Measurements from ENCODE around the gene TLR10.
"Not testable (repeated sequence)": the region's sequence is repeated elsewhere in the genome, so short reads cannot be mapped to it uniquely, and the experiment has no call there.

Gene TLR10

GRCh38 chr4:38782452-38783108 is at the start of gene TLR10:
TLR10 (minus strand) TSS chr4:38782990; CDS start chr4:38775590, 7,400 bp downstream.
- DNase-seq (ENCODE audit: low spot score): peak; percentile 64

- DNase-seq (ENCODE audit: low spot score): no peak
These were observed 49.4 kb upstream of the TLR10 start for GRCh38 chr4:38832206-38832605.

GRCh38 chr4:38831653-38832052 is 48.9 kb upstream of the TLR10 start:
- DNase-seq (ENCODE audit: low spot score): no peak

- DNase-seq (ENCODE audit: low spot score): no peak
These were observed 46.4 kb upstream of the TLR10 start for GRCh38 chr4:38829237-38829636.

GRCh38 chr4:38823766-38824165 is 41.0 kb upstream of the TLR10 start:
- no peak for DNase-seq (ENCODE audit: low spot score)

GRCh38 chr4:38822748-38823303 is 40.0 kb upstream of the TLR10 start:
- no peak for DNase-seq (ENCODE audit: low spot score)

- no peak for DNase-seq (ENCODE audit: low spot score)
These were observed 38.9 kb upstream of the TLR10 start for GRCh38 chr4:38821739-38822138.

- no peak for DNase-seq (ENCODE audit: low spot score)
These were observed 37.7 kb upstream of the TLR10 start for GRCh38 chr4:38820329-38821061.

GRCh38 chr4:38819569-38819968 is 36.8 kb upstream of the TLR10 start:
- DNase-seq (ENCODE audit: low spot score): no peak

GRCh38 chr4:38818441-38818976 is 35.7 kb upstream of the TLR10 start:
- DNase-seq (ENCODE audit: low spot score): no peak

- no peak for DNase-seq (ENCODE audit: low spot score)
These were observed 33.3 kb upstream of the TLR10 start for GRCh38 chr4:38815885-38816782.

- no peak for DNase-seq (ENCODE audit: low spot score)
These were observed 31.6 kb upstream of the TLR10 start for GRCh38 chr4:38814386-38814785.

- no peak for DNase-seq (ENCODE audit: low spot score)
These were observed 28.5 kb upstream of the TLR10 start for GRCh38 chr4:38811297-38811696.

- not testable (repeated sequence) for DNase-seq (ENCODE audit: low spot score)
These were observed 24.7 kb upstream of the TLR10 start for GRCh38 chr4:38807462-38807861.

GRCh38 chr4:38806251-38806650 is 23.5 kb upstream of the TLR10 start:
- DNase-seq (ENCODE audit: low spot score): not testable (repeated sequence)

GRCh38 chr4:38805530-38806145 is 22.8 kb upstream of the TLR10 start:
- no peak for DNase-seq (ENCODE audit: low spot score)

GRCh38 chr4:38804654-38805295 is 22.0 kb upstream of the TLR10 start, which contains the start of gene TLR1:
TLR1 (minus strand) TSS chr4:38804791; CDS start chr4:38798831, 5,960 bp downstream.
- no peak for DNase-seq (ENCODE audit: low spot score)

GRCh38 chr4:38803833-38804653 is 21.3 kb upstream of the TLR10 start:
- no peak for DNase-seq (ENCODE audit: low spot score)

GRCh38 chr4:38802561-38803355 is 20.0 kb upstream of the TLR10 start:
- no peak for DNase-seq (ENCODE audit: low spot score)

All from D341Med (cell line).